Measurements from ENCODE around the gene CCDC63.
"Not testable (repeated sequence)": the region's sequence is repeated elsewhere in the genome, so short reads cannot be mapped to it uniquely, and the experiment has no call there.

DNA sequence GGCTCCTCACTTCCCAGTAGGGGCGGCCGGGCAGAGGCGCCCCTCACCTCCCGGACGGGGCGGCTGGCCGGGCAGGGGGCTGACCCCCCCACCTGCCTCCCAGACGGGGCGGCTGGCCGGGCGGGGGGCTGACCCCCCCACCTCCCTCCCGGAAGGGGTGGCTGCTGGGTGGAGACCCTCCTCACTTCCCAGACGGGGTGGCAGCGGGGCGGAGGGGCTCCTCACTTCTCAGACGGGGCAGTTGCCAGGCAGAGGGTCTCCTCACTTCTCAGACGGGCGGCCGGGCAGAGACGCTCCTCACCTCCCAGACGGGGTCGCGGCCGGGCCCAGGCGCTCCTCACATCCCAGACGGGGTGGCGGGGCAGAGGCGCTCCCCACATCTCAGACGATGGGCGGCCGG is 104.1 kb downstream of the CCDC63 start:
- TF ChIP-seq POLR2A (IDR thresholded peaks at IDR 0.05) = not testable (repeated sequence)
- TF ChIP-seq, protein P1, sequence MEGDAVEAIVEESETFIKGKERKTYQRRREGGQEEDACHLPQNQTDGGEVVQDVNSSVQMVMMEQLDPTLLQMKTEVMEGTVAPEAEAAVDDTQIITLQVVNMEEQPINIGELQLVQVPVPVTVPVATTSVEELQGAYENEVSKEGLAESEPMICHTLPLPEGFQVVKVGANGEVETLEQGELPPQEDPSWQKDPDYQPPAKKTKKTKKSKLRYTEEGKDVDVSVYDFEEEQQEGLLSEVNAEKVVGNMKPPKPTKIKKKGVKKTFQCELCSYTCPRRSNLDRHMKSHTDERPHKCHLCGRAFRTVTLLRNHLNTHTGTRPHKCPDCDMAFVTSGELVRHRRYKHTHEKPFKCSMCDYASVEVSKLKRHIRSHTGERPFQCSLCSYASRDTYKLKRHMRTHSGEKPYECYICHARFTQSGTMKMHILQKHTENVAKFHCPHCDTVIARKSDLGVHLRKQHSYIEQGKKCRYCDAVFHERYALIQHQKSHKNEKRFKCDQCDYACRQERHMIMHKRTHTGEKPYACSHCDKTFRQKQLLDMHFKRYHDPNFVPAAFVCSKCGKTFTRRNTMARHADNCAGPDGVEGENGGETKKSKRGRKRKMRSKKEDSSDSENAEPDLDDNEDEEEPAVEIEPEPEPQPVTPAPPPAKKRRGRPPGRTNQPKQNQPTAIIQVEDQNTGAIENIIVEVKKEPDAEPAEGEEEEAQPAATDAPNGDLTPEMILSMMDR (IDR thresholded peaks at IDR 0.05) = not testable (repeated sequence)

All from breast epithelium (tissue), 3 donors.